NCI-H1092 (cell line): ENCODE results near the gene IFRD1.
A peak's percentile ranks its signal among the peaks of the same experiment; 100 is the strongest.
"Not testable (repeated sequence)": the region's sequence is repeated elsewhere in the genome, so short reads cannot be mapped to it uniquely, and the experiment has no call there.

Source experiments
- DNase-seq: peaks from one replicate; lab custom pipeline; 2025; lab: John Stamatoyannopoulos, UW

IFRD1 gene

GRCh38 chr7:112444505-112444904 is 5.8 kb upstream of the IFRD1 start:
- no peak for DNase-seq

GRCh38 chr7:112446431-112446830 is 3.8 kb upstream of the IFRD1 start:
- no peak for DNase-seq

- no peak for DNase-seq
Observed at GRCh38 chr7:112447406-112447805, 2.9 kb upstream of the IFRD1 start.

- DNase-seq, result no peak
Observed at GRCh38 chr7:112448381-112448780, 1.9 kb upstream of the IFRD1 start.

GRCh38 chr7:112448891-112449290 is 1.4 kb upstream of the IFRD1 start:
- DNase-seq, result no peak

- no peak for DNase-seq
Observed at GRCh38 chr7:112449353-112449752, 907 bp upstream of the IFRD1 start.

- DNase-seq, result peak; percentile 98
Observed at GRCh38 chr7:112450807-112451761, 824 bp downstream of the IFRD1 start.

GRCh38 chr7:112452102-112452888 is 2.0 kb downstream of the IFRD1 start:
- no peak for DNase-seq

GRCh38 chr7:112453505-112454171 is 3.4 kb downstream of the IFRD1 start:
- no peak for DNase-seq

GRCh38 chr7:112454191-112454590 is 3.9 kb downstream of the IFRD1 start:
- not testable (repeated sequence) for DNase-seq

GRCh38 chr7:112459645-112460044 is 9.4 kb downstream of the IFRD1 start:
- no peak for DNase-seq

- no peak for DNase-seq
Observed at GRCh38 chr7:112462236-112462635, 12.0 kb downstream of the IFRD1 start.

GRCh38 chr7:112467867-112468266 is 17.6 kb downstream of the IFRD1 start:
- DNase-seq, result no peak

GRCh38 chr7:112470194-112470593 is 19.9 kb downstream of the IFRD1 start:
- DNase-seq, result no peak

- no peak for DNase-seq
Observed at GRCh38 chr7:112476390-112477052, 26.3 kb downstream of the IFRD1 start.

- DNase-seq, result no peak
Observed at GRCh38 chr7:112481121-112481736, 31.0 kb downstream of the IFRD1 start.

GRCh38 chr7:112481833-112482670 is 31.8 kb downstream of the IFRD1 start:
- no peak for DNase-seq

- no peak for DNase-seq
Observed at GRCh38 chr7:112484671-112485167, 34.5 kb downstream of the IFRD1 start.

GRCh38 chr7:112485766-112486165 is 35.5 kb downstream of the IFRD1 start:
- no peak for DNase-seq
